Measurements from ENCODE around the gene SH3BP1. TPM values are rescaled to one million over a fixed set of nuclear protein-coding genes. Genes with fewer than 3 reads are reported as not detected.

The SH3BP1 gene
- total RNA-seq, 4 donors from 2014 or later: 2.9 to 4.9 (median 3.2) TPM

- peaks cover 0 to 62% (median 21%) of the 10 kb centered on the region in 3 donors for H3K4me1 ChIP-seq
- no peaks in the 10 kb centered on the region for H3K9me3 ChIP-seq
- TF ChIP-seq POLR2A (IDR thresholded peaks at IDR 0.05) (no peak), EP300 (IDR thresholded peaks at IDR 0.05) (no peak), POLR2AphosphoS5 (IDR thresholded peaks at IDR 0.05) (no peak), CTCF (IDR thresholded peaks at IDR 0.05) (no peak)
- peaks cover 0 to 18% of the 10 kb centered on the region in 2 donors for H3K36me3 ChIP-seq
- no peak for ATAC-seq
- peak overlapping the region in 2 of 4 donors; percentile 22 to 95 for H3K27ac ChIP-seq
- WGBS, 2 donors (ENCODE audit: low coverage in 1 of 2): 74% methylated on average over 7 of the region's 15 CpGs; no CpG with 5 or more reads in 1 of the 2 donors
- peaks cover 16% of the 10 kb centered on the region for H3K27me3 ChIP-seq
- H3K4me3 ChIP-seq: peak overlapping the region in 1 of 2 donors; percentile 93
These were observed 28.9 kb upstream of the SH3BP1 start for GRCh38 chr22:37610480-37611129.

GRCh38 chr22:37611207-37611606 lies 28.3 kb upstream of the SH3BP1 start:
- no peak overlapping the region for H3K4me3 ChIP-seq
- peaks cover 0 to 24% of the 10 kb centered on the region in 2 donors for H3K36me3 ChIP-seq
- H3K9me3 ChIP-seq: no peaks in the 10 kb centered on the region
- WGBS, 2 donors (ENCODE audit: low coverage in 1 of 2): no CpG with 5 or more reads among the region's 6 CpGs
- peaks cover 10% of the 10 kb centered on the region for H3K27me3 ChIP-seq
- H3K27ac ChIP-seq: peak overlapping the region in 2 of 4 donors; percentile 22
- TF ChIP-seq POLR2A (IDR thresholded peaks at IDR 0.05): no peak
- no peak for TF ChIP-seq EP300 (IDR thresholded peaks at IDR 0.05)
- TF ChIP-seq CTCF (IDR thresholded peaks at IDR 0.05): no peak
- TF ChIP-seq POLR2AphosphoS5 (IDR thresholded peaks at IDR 0.05): no peak
- no peak for ATAC-seq
- H3K4me1 ChIP-seq: peaks cover 0 to 62% (median 21%) of the 10 kb centered on the region in 3 donors

- Histone ChIP-seq H3K4me3 (no peak overlapping the region), H3K9me3 (no peaks in the 10 kb centered on the region), H3K27ac (no peak overlapping the region), H3K36me3 (peaks cover 0 to 76% of the 10 kb centered on the region in 2 donors), H3K27me3 (no peaks in the 10 kb centered on the region), H3K4me1 (peaks cover 0 to 25% (median 8%) of the 10 kb centered on the region in 3 donors)
- TF ChIP-seq POLR2A (IDR thresholded peaks at IDR 0.05): no peak
- no peak for TF ChIP-seq CTCF (IDR thresholded peaks at IDR 0.05)
- TF ChIP-seq EP300 (IDR thresholded peaks at IDR 0.05): no peak
- TF ChIP-seq POLR2AphosphoS5 (IDR thresholded peaks at IDR 0.05): no peak
- WGBS, 2 donors (ENCODE audit: low coverage in 1 of 2): 89% methylated on average over 13 of the region's 27 CpGs; no CpG with 5 or more reads in 1 of the 2 donors
- ATAC-seq: no peak
These were observed 23.0 kb upstream of the SH3BP1 start for GRCh38 chr22:37616201-37617083.

- 83% methylated on average over 1 of the region's 1 CpG; no CpG with 5 or more reads in 1 of the 2 donors for WGBS, 2 donors (ENCODE audit: low coverage in 1 of 2)
These were observed 22.0 kb upstream of the SH3BP1 start for GRCh38 chr22:37617431-37617830.

More at GRCh38 chr22:37617431-37617830, 22.0 kb upstream of the SH3BP1 start:
- TF ChIP-seq EP300 (IDR thresholded peaks at IDR 0.05) (no peak), CTCF (IDR thresholded peaks at IDR 0.05) (no peak), POLR2AphosphoS5 (IDR thresholded peaks at IDR 0.05) (no peak), POLR2A (IDR thresholded peaks at IDR 0.05) (no peak)
- H3K36me3 ChIP-seq: peaks cover 0 to 86% of the 10 kb centered on the region in 2 donors
- H3K27ac ChIP-seq: no peak overlapping the region
- no peak for ATAC-seq
- no peaks in the 10 kb centered on the region for H3K27me3 ChIP-seq
- peaks cover 0 to 19% (median 5%) of the 10 kb centered on the region in 3 donors for H3K4me1 ChIP-seq
- H3K4me3 ChIP-seq: no peak overlapping the region
- H3K9me3 ChIP-seq: no peaks in the 10 kb centered on the region

All from gastroesophageal sphincter (tissue), 4 donors.